Lung microvascular endothelial cell (primary cell): Measurements from ENCODE around the gene IQCF6. TPM values are rescaled to one million over a fixed set of nuclear protein-coding genes. Genes with fewer than 3 reads are reported as not detected.
"Not testable (repeated sequence)": the region's sequence is repeated elsewhere in the genome, so short reads cannot be mapped to it uniquely, and the experiment has no call there.

Source experiments
- DNase-seq, 2 donors: peaks; one replicate each; pipeline versions ENCODE4 v3.0.0 to v3.0.0-alpha.2; 2010; ENCODE audit warnings: low read depth in 2 of 2
- total RNA-seq: library from RNA; depleted of rRNA; stranded (reverse); fragments of >200 nt; gene quantifications from 2 replicates; pipeline ENCODE4 v1.2.1, GENCODE V29; 2014

The IQCF6 gene
- total RNA-seq, result not detected in 2 replicates

DNA sequence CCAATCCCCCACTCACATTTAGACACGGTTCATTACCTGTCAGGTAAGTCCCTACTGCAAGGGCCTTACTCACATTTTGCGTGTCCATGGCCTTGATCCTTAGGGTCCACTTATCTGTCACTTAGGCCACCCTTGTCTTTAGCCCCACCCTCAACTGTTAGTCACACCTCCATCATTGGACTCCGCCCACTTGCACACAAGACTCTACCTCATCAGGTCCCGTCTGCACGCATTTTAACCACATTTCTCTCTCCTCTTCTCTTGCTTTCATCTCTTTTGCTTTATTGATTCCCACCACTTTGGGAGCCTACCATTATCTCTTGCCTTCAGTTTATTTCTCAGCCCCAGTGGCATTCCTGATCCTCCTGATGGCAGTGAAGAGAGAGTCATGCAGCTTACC, at the start of gene IQCF6:
Gene IQCF6, minus strand, starts transcription at position 101 of the 400 bp plus-strand sequence. Its CDS starts 13 bp downstream, at position 88.
- DNase-seq, result no peak

GRCh38 chr3:51828297-51828696, 49.3 kb upstream of the IQCF6 start:
- DNase-seq, result no peak

DNA sequence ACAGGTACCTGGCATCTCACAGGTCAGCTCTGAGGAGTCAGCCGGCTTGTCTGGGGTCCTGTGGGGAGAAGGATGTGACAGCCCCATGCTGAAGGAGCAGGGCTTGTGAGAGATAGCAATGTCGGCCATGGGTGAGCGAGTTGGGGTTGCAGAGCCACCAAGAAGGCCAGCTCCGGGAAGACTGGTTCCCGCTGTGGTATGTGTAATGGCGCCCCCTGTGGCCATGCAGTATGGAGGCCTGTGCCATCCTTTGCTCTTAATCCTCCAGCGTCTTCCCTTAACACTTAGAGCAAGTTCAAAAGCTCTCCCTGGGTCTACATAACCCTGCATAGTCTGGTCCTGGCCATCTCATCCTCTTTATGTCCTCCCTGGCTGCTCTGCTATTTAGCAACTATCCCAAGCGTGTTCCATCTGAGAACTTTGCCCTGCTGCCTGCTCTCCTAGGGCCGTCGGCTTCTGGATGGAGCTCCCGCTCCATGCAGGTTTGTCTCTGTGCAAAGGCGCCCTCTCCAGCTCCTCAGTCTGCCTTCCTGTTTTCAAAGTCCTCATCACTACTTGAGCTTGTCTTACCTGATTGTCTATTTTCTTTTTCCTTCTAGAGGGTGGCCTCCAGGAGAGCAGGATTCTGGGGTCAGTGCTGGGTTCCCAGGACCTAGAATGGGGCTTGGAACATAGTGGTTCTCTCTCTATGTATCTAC, 40.8 kb upstream of the IQCF6 start:
- DNase-seq, result peak in 1 of 2 donors; percentile 5

DNA sequence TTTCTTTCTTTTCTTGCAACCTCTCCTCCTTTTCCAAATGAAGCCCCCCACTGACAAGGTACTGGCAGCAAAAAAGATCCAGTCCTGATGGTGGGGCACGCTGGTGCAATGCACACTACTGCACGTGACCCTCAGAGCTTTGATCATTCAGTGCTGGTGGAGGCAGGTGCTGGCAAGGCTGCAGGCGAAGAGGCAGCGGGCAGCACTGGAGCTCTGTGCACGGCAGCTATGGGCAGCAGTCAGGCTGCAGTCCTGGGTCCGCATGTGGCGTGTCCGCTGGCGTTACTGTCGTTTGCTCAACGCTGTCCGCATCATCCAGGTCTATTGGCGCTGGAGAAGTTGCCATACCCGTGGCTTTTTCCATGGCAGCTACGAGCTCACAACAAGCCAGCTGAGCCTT, 40.1 kb upstream of the IQCF6 start:
- no peak for DNase-seq

- DNase-seq, result no peak
Measured at GRCh38 chr3:51817375-51817774, 38.3 kb upstream of the IQCF6 start.

DNA sequence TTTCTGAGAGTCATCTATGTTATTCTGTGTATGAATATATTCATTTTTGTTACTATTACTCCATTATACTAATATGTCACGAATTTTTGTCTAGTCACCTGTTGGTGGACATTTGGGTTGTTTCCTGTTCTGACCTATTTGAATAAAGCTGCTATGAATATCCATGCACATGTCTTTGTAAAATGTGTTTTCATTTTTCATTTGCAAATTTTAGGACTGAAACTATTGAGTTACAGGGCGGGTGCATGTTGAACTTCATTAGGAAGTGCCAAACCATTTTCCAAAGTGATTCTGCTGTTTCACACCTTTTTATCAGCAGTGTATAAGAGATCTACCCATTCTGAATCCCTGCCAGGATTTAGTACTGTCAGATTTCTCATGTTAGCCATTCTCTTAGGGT, 37.7 kb upstream of the IQCF6 start:
- no peak for DNase-seq

DNA sequence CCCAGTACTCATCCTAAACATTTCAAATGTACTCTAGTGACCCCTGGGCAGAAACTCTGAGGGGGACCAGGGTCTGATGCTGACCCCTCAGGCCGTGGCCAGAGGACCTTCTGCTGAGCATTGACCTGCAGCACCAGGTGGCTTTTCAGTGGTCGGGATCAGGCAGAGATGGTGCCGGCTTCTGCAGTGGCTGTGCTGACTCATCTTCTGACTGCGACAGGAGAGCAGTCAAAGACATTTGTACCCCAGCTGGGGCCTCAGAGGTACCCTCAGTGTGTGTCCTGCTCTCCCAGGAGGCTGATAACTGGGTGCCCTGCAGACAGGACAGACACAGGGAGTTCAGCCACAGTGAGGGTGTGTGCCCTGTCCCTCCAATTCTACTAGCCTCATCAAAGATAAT, 36.6 kb upstream of the IQCF6 start:
- no peak for DNase-seq

GRCh38 chr3:51814034-51814433, 35.0 kb upstream of the IQCF6 start:
- DNase-seq, result no peak

DNA sequence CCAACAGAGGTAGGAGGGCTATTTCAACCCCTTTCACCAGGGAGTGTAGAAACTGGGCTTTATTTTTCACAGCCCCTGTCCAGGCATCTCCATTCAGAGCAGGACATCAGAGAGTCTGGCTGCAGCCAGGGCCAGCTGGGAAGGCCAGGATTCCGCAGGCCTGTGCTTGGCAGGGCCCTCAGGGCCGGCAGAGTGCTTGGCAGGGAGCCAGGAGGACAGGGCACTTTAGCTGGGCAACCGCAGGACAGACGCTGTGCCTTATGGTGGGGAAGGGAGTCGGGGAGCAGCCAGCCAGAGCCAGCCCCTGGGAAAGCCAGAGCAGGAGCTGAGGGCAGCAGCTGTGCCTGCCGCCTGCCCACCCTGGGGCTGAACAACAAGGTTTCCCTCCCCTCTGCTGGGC, 34.5 kb upstream of the IQCF6 start:
- no peak for DNase-seq

- DNase-seq, result no peak
Measured at GRCh38 chr3:51808934-51809333, 29.9 kb upstream of the IQCF6 start.

- no peak for DNase-seq
Measured at GRCh38 chr3:51802106-51802703, 23.2 kb upstream of the IQCF6 start.

DNA sequence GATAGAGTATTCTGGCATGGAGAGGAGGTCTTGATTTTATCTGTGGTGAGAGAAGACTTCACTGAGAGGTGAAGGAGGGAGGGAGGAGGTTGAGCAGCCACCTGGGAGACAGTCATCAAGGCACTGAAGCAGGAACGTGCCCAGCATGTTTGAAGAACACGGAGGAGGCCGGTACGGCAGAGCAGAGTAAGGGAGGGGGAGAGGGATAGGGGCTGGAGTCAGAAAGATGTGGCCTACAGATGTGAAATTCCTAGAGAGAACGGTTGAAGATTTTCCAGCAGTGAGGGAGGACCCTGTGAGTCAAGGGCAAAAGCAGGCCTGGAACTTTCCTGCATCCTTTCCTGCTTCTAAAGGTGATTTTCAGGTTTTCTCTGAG, 21.7 kb upstream of the IQCF6 start:
- DNase-seq, result no peak

DNA sequence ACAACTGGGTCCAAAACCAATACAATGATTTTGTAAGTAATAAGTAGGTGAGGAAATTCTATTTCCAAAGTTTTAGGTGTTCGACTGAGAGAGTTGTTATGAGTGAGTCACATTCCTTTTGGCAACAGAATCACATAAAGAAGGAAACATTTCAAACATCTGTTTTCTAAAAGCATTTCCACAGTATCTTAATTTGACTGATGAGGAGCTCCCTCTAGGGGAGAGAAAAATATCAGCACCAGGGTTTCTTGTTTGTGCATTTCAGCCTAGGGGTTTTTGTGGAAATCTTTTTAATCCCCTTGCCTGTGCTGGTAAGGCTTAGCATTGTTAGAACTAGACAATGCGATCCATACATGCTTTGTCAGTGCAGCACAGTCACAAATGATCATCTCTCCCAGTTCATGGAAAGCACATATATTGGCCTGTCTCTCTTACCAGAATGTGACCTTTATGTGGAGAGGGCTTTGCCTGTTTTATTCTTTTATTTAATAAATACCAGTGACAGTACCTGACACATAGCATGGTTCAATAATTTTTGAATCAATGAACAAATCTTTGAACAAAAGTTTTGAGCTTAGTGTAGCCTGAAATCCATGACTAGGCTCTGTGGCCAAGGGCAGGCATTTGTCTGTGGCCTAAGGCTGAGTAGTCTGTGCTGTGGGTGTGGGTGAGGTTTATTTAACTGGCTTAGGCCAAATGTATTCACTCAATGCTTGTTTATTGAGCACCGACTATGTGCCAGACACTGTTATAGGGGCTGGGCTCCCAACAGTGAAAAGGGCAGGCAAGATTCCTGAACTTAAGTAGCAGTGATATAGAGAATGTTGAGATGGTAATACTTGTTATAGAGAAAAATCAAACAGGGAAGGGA, 21.1 kb upstream of the IQCF6 start:
- DNase-seq, result peak; percentile 69 to 75

GRCh38 chr3:51798411-51798963, 19.4 kb upstream of the IQCF6 start:
- no peak for DNase-seq

DNA sequence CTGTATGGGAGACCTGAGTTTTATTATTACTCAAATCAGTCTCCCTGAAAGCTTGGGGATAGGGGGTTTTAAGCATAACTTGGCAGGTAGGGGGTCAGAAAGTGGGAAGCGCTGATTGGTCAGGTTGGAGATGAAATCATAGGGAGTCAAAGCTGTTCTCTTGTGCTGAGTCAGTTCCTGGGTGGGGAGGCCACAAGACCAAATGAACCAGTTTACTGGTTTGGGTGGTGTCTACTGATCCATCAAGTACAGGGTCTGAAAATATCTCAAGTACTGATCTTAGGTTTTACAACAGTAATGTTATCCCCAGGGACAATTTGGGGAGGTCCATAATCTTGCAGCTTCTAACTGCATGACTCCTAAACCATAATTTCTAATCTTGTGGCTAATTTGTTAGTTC, 17.8 kb upstream of the IQCF6 start:
- DNase-seq, result no peak

DNA sequence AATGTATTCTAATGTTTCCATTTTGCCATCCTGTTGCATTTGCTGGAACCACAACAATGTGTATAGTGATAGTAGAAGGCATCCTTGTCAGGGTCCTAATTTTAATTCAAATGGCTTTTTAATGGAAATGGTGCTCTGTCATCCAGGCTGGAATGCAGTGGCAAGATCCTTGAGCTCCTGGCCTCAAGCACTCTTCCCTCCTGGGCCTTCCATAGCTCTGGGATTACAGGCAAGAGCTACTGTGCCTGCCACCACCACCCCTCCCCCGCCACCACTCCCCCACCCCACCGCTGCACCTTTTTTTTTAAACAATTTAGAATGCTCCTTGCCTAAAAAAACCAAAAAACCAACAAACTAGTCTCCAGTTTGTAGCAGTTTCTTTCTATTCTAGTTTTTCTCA, 15.2 kb upstream of the IQCF6 start:
- DNase-seq, result no peak

DNA sequence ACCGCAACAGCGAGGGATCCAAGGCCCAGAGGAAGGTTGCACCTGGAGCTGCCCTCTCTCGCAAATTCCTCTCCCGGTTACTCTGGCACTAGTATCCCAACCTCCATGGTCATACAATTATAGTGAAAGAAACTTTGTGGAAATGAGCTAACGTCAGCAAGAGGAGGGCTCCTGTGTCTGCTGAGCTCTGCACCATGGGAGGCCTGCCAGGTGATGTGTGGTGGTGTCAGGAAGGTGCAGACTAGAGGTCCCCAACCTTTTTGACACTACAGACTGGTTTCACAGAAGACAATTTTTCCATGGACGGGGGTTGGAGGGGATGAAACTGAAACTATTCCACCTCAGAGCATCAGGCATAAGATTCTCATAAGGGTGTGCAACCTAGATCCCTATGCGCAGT, 13.2 kb upstream of the IQCF6 start:
- no peak for DNase-seq

GRCh38 chr3:51789437-51789836, 10.4 kb upstream of the IQCF6 start:
- no peak for DNase-seq

- not testable (repeated sequence) for DNase-seq
Measured at GRCh38 chr3:51787576-51787975, 8.5 kb upstream of the IQCF6 start.

DNA sequence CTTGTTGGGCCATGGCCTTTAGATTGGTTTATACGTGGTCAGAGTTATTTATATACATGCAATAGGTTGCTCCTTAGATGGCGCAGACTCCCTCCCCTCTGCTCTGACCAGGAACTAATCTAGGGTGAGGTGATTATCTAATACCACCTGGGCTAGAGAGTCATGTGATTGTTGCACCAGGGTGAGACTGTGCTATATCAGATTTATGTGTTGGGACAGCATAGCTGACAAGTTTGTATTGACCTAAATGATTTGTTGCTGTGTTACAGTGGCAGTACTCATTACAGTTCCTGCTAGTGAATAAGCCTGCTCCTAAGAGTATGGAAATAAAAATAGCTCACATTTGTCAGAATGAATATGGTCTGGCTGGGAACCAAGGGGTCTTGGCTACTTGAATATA, 7.2 kb upstream of the IQCF6 start:
- DNase-seq, result no peak

GRCh38 chr3:51778554-51778953, 483 bp downstream of the IQCF6 start:
- no peak for DNase-seq

DNA sequence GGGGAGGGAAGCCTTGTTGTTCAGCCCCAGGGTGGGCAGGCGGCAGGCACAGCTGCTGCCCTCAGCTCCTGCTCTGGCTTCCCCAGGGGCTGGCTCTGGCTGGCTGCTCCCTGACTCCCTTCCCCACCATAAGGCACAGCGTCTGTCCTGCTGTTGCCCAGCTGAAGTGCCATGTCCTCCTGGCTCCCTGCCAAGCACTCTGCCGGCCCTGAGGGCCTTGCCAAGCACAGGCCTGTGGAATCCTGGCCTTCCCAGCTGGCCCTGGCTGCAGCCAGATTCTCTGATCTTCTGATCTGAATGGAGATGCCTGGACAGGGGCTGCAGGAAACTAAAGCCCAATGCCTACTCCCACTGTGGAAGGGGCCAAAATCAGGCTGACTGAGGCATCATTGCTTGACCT, 1.1 kb downstream of the IQCF6 start:
- DNase-seq, result no peak
